Neural cell (in vitro differentiated cells): ENCODE data around the gene AGRN. TPM values are rescaled to one million over a fixed set of nuclear protein-coding genes. Genes with fewer than 3 reads are reported as not detected.

Experiments used
- H2AFZ ChIP-seq: fragments of 200-600, 300-800 bp; sonication (generic), shearing (Covaris generic); 2 replicates; pipeline ENCODE4 v1.6.0; 2014; ENCODE audit warnings: low read depth, mild to moderate bottlenecking, antibody characterized with exemption, low read length, moderate library complexity
- H3F3A ChIP-seq: fragments of 200-600 bp; shearing (Covaris generic); 2 replicates; pipeline ENCODE4 v1.6.1; 2016; ENCODE audit warnings: mild to moderate bottlenecking, moderate library complexity, mixed read lengths, antibody characterized with exemption, low read length; ENCODE audit not compliant: insufficient read depth, poor library complexity, severe bottlenecking
- H3K27ac ChIP-seq: fragments of 200-600, 300-800 bp; sonication (generic), shearing (Covaris generic); 2 replicates; pipeline ENCODE4 v1.5.1; 2014; ENCODE audit warnings: mild to moderate bottlenecking, low read length, moderate library complexity
- H3K27me3 ChIP-seq: fragments of 300-800, 200-600 bp; sonication (generic), shearing (Covaris generic); 2 replicates; pipeline ENCODE4 v1.6.0; 2014; ENCODE audit warnings: mild to moderate bottlenecking, low read depth, low read length, moderate library complexity; ENCODE audit not compliant: insufficient read depth
- H3K36me3 ChIP-seq: fragments of 300-800, 200-600 bp; sonication (generic), shearing (Covaris generic); 2 replicates; pipeline ENCODE4 v1.5.1; 2014; ENCODE audit warnings: mild to moderate bottlenecking, antibody characterized with exemption, low read length, moderate library complexity; ENCODE audit not compliant: insufficient read depth
- H3K4me2 ChIP-seq: fragments of 300-800, 200-600 bp; sonication (generic), shearing (Covaris generic); 2 replicates; pipeline ENCODE4 v1.6.0; 2014; ENCODE audit warnings: mild to moderate bottlenecking, low read length
- H3K4me3 ChIP-seq: fragments of 300-800, 200-600 bp; sonication (generic), shearing (Covaris generic); 2 replicates; pipeline ENCODE4 v1.5.1; 2014; ENCODE audit warnings: mild to moderate bottlenecking, low read length, moderate library complexity
- H3K79me2 ChIP-seq: fragments of 200-600 bp; shearing (Covaris generic); replicated peaks from 2 replicates; pipeline ENCODE4 v1.6.0; 2014; ENCODE audit warnings: mild to moderate bottlenecking, low read length, moderate library complexity; ENCODE audit not compliant: insufficient read depth
- H3K9ac ChIP-seq: fragments of 300-800, 200-600 bp; sonication (generic), shearing (Covaris generic); 2 replicates; pipeline ENCODE4 v1.6.1; 2016; ENCODE audit warnings: mild to moderate bottlenecking, low read length, mixed read lengths
- H3K9me2 ChIP-seq: fragments of 200-600 bp; shearing (Covaris generic); 2 replicates; pipeline ENCODE4 v1.6.1; 2016; ENCODE audit warnings: mild to moderate bottlenecking, low read length, mixed read lengths; ENCODE audit not compliant: insufficient read depth
- H3K9me3 ChIP-seq: fragments of 200-600, 300-800 bp; sonication (generic), shearing (Covaris generic); 2 replicates; pipeline ENCODE4 v1.6.1; 2016; ENCODE audit warnings: mild to moderate bottlenecking, mixed run types, low read length, moderate library complexity, mixed read lengths
- H4K20me1 ChIP-seq: fragments of 200-600 bp; shearing (Covaris generic); 2 replicates; pipeline ENCODE4 v1.6.1; 2016; ENCODE audit warnings: mild to moderate bottlenecking, mixed run types; ENCODE audit not compliant: insufficient read depth
- CTCF ChIP-seq: fragments of 450-650 bp; IDR thresholded peaks from 2 replicates; pipeline ENCODE4 v1.5.1; 2014; ENCODE audit warnings: antibody characterized with exemption, mild to moderate bottlenecking, moderate library complexity; ENCODE audit not compliant: poor library complexity, severe bottlenecking
- EP300 ChIP-seq: fragments of 450-650 bp; conservative IDR thresholded peaks from 2 replicates; pipeline ENCODE4 v1.6.1; 2014; ENCODE audit warnings: antibody characterized with exemption, mild to moderate bottlenecking, moderate library complexity; ENCODE audit not compliant: poor library complexity, severe bottlenecking
- EZH2 ChIP-seq: fragments of 200-600, 300-800 bp; shearing (Covaris generic), sonication (generic); IDR thresholded peaks from 2 replicates; pipeline ENCODE4 v1.6.1; 2014; ENCODE audit warnings: antibody characterized with exemption, low read length, borderline replicate concordance, mild to moderate bottlenecking; ENCODE audit not compliant: insufficient read depth, poor library complexity, severe bottlenecking
- MXI1 ChIP-seq: fragments of 450-650 bp; conservative IDR thresholded peaks from 2 replicates; pipeline ENCODE4 v1.6.1; 2014; ENCODE audit warnings: antibody characterized with exemption, mild to moderate bottlenecking; ENCODE audit not compliant: poor library complexity, severe bottlenecking
- POLR2AphosphoS5 ChIP-seq: IDR thresholded peaks from 2 replicates; pipeline ENCODE4 v1.6.1; 2012
- RAD21 ChIP-seq: fragments of 450-650 bp; conservative IDR thresholded peaks from 2 replicates; pipeline ENCODE4 v1.6.1; 2014; ENCODE audit warnings: antibody characterized with exemption, mild to moderate bottlenecking, moderate library complexity
- REST ChIP-seq: IDR thresholded peaks from 2 replicates; pipeline ENCODE4 v1.6.1; 2012; ENCODE audit warnings: borderline replicate concordance
- SMC3 ChIP-seq: fragments of 450-650 bp; conservative IDR thresholded peaks from 2 replicates; pipeline ENCODE4 v1.6.1; 2014; ENCODE audit warnings: antibody characterized with exemption, mild to moderate bottlenecking, moderate library complexity; ENCODE audit not compliant: poor library complexity
- TAF1 ChIP-seq: IDR thresholded peaks from 2 replicates; pipeline ENCODE4 v1.6.1; 2012; ENCODE audit warnings: low read depth
- polyA plus RNA-seq: library from polyadenylated mRNA; depleted of rRNA; stranded (reverse); fragments of >200 nt; gene quantifications from 2 replicates; pipeline ENCODE4 v1.2.3, GENCODE V29; 2014

Gene AGRN
- polyA plus RNA-seq, 1 donor from 2014 or later = 104 TPM

- no peaks in the 10 kb centered on the region for H4K20me1 ChIP-seq
- H3K27me3 ChIP-seq = no peaks in the 10 kb centered on the region
- no peaks in the 10 kb centered on the region for H3F3A ChIP-seq
- H3K4me2 ChIP-seq = no peak overlapping the region
- no peak overlapping the region for H2AFZ ChIP-seq
- peak overlapping the region; percentile 69 for H3K4me3 ChIP-seq
- H3K9me3 ChIP-seq = no peaks in the 10 kb centered on the region
- TF ChIP-seq REST (peak; percentile 4), EP300 (peak; percentile 52), POLR2AphosphoS5 (peak; percentile 67), EZH2 (no peak), SMC3 (peak; percentile 75), RAD21 (peak; percentile 92), TAF1 (peak; percentile 43), CTCF (peak; percentile 96), MXI1 (peak; percentile 59)
- H3K36me3 ChIP-seq = no peaks in the 10 kb centered on the region
- peak overlapping the region; percentile 65 for H3K27ac ChIP-seq
- H3K9ac ChIP-seq = peak overlapping the region; percentile 85
- H3K79me2 ChIP-seq = peaks cover 4% of the 10 kb centered on the region
- no peaks in the 10 kb centered on the region for H3K9me2 ChIP-seq
Measured at GRCh38 chr1:1033009-1033587, 13.2 kb downstream of the AGRN start.

GRCh38 chr1:1033731-1034438 is 14.0 kb downstream of the AGRN start:
- Histone ChIP-seq H3K9me2 (no peaks in the 10 kb centered on the region), H3K9ac (peak overlapping the region; percentile 85), H3K9me3 (no peaks in the 10 kb centered on the region), H4K20me1 (no peaks in the 10 kb centered on the region), H2AFZ (no peak overlapping the region), H3K36me3 (no peaks in the 10 kb centered on the region), H3K4me2 (peak overlapping the region; percentile 48), H3K79me2 (peaks cover 4% of the 10 kb centered on the region), H3K27me3 (no peaks in the 10 kb centered on the region), H3F3A (no peaks in the 10 kb centered on the region), H3K4me3 (peak overlapping the region; percentile 69), H3K27ac (peak overlapping the region; percentile 65)
- TF ChIP-seq TAF1 = no peak
- no peak for TF ChIP-seq POLR2AphosphoS5
- TF ChIP-seq EP300 = no peak
- TF ChIP-seq CTCF = no peak
- no peak for TF ChIP-seq SMC3
- no peak for TF ChIP-seq EZH2
- TF ChIP-seq RAD21 = no peak
- peak; percentile 7 for TF ChIP-seq REST
- peak; percentile 23 for TF ChIP-seq MXI1
